GM19463 (cell line): ENCODE measurements around the gene RXFP3.
A peak's percentile ranks its signal among the peaks of the same experiment; 100 is the strongest.
"Not testable (repeated sequence)": the region's sequence is repeated elsewhere in the genome, so short reads cannot be mapped to it uniquely, and the experiment has no call there.

Source experiments
- ATAC-seq: cut with Tn5 transposase; IDR thresholded peaks from one replicate; pipeline ENCODE4 v1.9.1; 2021; ENCODE audit warnings: mild to moderate bottlenecking, moderate library complexity; ENCODE audit not compliant: unreplicated experiment

RXFP3 gene

GRCh38 chr5:33936381-33937016 lies at the start of gene RXFP3:
RXFP3 (plus strand) TSS chr5:33936386; CDS start chr5:33936741, 355 bp downstream.
- ATAC-seq: no peak

- ATAC-seq: no peak
Measured at GRCh38 chr5:33887268-33887667, 48.9 kb upstream of the RXFP3 start.

- ATAC-seq: no peak
Measured at GRCh38 chr5:33888587-33888986, 47.6 kb upstream of the RXFP3 start.

- ATAC-seq: peak; percentile 54
Measured at GRCh38 chr5:33890131-33891032, 45.8 kb upstream of the RXFP3 start.

- ATAC-seq: peak; percentile 5
Measured at GRCh38 chr5:33891446-33891787, 44.8 kb upstream of the RXFP3 start.

- peak; percentile 50 for ATAC-seq
Measured at GRCh38 chr5:33891788-33892619, 44.2 kb upstream of the RXFP3 start, which contains the start of gene ADAMTS12. ADAMTS12 (minus strand) TSS chr5:33891990; CDS start chr5:33891856, 134 bp downstream.

- no peak for ATAC-seq
Measured at GRCh38 chr5:33892620-33893137, 43.5 kb upstream of the RXFP3 start.

- ATAC-seq: no peak
Measured at GRCh38 chr5:33894566-33894965, 41.6 kb upstream of the RXFP3 start.

GRCh38 chr5:33901156-33901555 lies 35.0 kb upstream of the RXFP3 start:
- ATAC-seq: no peak

- no peak for ATAC-seq
Measured at GRCh38 chr5:33903118-33903517, 33.1 kb upstream of the RXFP3 start.

- no peak for ATAC-seq
Measured at GRCh38 chr5:33905381-33905780, 30.8 kb upstream of the RXFP3 start.

- not testable (repeated sequence) for ATAC-seq
Measured at GRCh38 chr5:33906248-33906647, 29.9 kb upstream of the RXFP3 start.

GRCh38 chr5:33914844-33915243 lies 21.3 kb upstream of the RXFP3 start:
- not testable (repeated sequence) for ATAC-seq

GRCh38 chr5:33921002-33921401 lies 15.2 kb upstream of the RXFP3 start:
- no peak for ATAC-seq

GRCh38 chr5:33925278-33925677 lies 10.9 kb upstream of the RXFP3 start:
- no peak for ATAC-seq

- no peak for ATAC-seq
Measured at GRCh38 chr5:33927685-33928084, 8.5 kb upstream of the RXFP3 start.

- ATAC-seq: no peak
Measured at GRCh38 chr5:33928283-33928682, 7.9 kb upstream of the RXFP3 start.

- peak; percentile 26 for ATAC-seq
Measured at GRCh38 chr5:33929925-33930690, 6.1 kb upstream of the RXFP3 start.

- no peak for ATAC-seq
Measured at GRCh38 chr5:33931136-33931535, 5.0 kb upstream of the RXFP3 start.

GRCh38 chr5:33933723-33934169 lies 2.4 kb upstream of the RXFP3 start:
- ATAC-seq: peak; percentile 61
